Measurements from ENCODE around the gene MAPKAPK2. TPM values are rescaled to one million over a fixed set of nuclear protein-coding genes. Genes with fewer than 3 reads are reported as not detected.

MAPKAPK2 gene
- total RNA-seq, 1 donor from 2014 or later, result 24.7 TPM

- Mint-ChIP-seq H3K27ac (no peak overlapping the region), H3K9me3 (no peaks in the 10 kb centered on the region), H3K4me3 (no peak overlapping the region), H3K4me1 (no peaks in the 10 kb centered on the region), H3K36me3 (no peaks in the 10 kb centered on the region), H3K27me3 (ENCODE audit: insufficient read depth, low read depth) (peaks cover 2% of the 10 kb centered on the region)
- no peak for TF ChIP-seq EZH2 (IDR thresholded peaks at IDR 0.05)
- no peak for TF ChIP-seq EZH2phosphoT487 (IDR thresholded peaks at IDR 0.05)
- TF ChIP-seq CTCF (IDR thresholded peaks at IDR 0.05), result no peak
- Histone ChIP-seq H4K20me1 (ENCODE audit: low read depth) (no peaks in the 10 kb centered on the region), H3K36me3 (no peaks in the 10 kb centered on the region), H2AFZ (replicated peaks) (no peak overlapping the region), H3K4me2 (no peak overlapping the region), H3K4me3 (no peak overlapping the region), H3K27me3 (no peaks in the 10 kb centered on the region), H3F3A (ENCODE audit: low read depth) (no peaks in the 10 kb centered on the region), H3K27ac (no peak overlapping the region), H3K9me3 (ENCODE audit: low read depth) (no peaks in the 10 kb centered on the region), H3K9ac (no peak overlapping the region), H3K79me2 (ENCODE audit: low read depth) (no peaks in the 10 kb centered on the region), H3K4me1 (no peaks in the 10 kb centered on the region)
- no peak for DNase-seq (ENCODE audit: low spot score)
Measured at GRCh38 chr1:206779638-206780037, 94.9 kb downstream of the MAPKAPK2 start.

- Histone ChIP-seq H4K20me1 (ENCODE audit: low read depth) (no peaks in the 10 kb centered on the region), H2AFZ (replicated peaks) (no peak overlapping the region), H3F3A (ENCODE audit: low read depth) (no peaks in the 10 kb centered on the region), H3K4me3 (no peak overlapping the region), H3K36me3 (no peaks in the 10 kb centered on the region), H3K4me2 (no peak overlapping the region), H3K4me1 (no peaks in the 10 kb centered on the region), H3K9ac (no peak overlapping the region), H3K27ac (no peak overlapping the region), H3K9me3 (ENCODE audit: low read depth) (no peaks in the 10 kb centered on the region), H3K79me2 (ENCODE audit: low read depth) (no peaks in the 10 kb centered on the region), H3K27me3 (no peaks in the 10 kb centered on the region)
- Mint-ChIP-seq H3K36me3 (no peaks in the 10 kb centered on the region), H3K27ac (no peak overlapping the region), H3K4me3 (no peak overlapping the region), H3K4me1 (peaks cover 5% of the 10 kb centered on the region), H3K9me3 (no peaks in the 10 kb centered on the region), H3K27me3 (ENCODE audit: insufficient read depth, low read depth) (peaks cover 2% of the 10 kb centered on the region)
- DNase-seq (ENCODE audit: low spot score), result no peak
- TF ChIP-seq EZH2 (IDR thresholded peaks at IDR 0.05), result no peak
- TF ChIP-seq EZH2phosphoT487 (IDR thresholded peaks at IDR 0.05), result no peak
- no peak for TF ChIP-seq CTCF (IDR thresholded peaks at IDR 0.05)
Measured at GRCh38 chr1:206782448-206782847, 97.7 kb downstream of the MAPKAPK2 start.

GRCh38 chr1:206783506-206783905 is 98.8 kb downstream of the MAPKAPK2 start:
- DNase-seq (ENCODE audit: low spot score), result no peak
- peaks cover 5% of the 10 kb centered on the region for H3K4me1 Mint-ChIP-seq
- no peaks in the 10 kb centered on the region for H3K36me3 ChIP-seq
- H3K36me3 Mint-ChIP-seq, result no peaks in the 10 kb centered on the region
- H3K9me3 ChIP-seq (ENCODE audit: low read depth), result no peaks in the 10 kb centered on the region
- no peaks in the 10 kb centered on the region for H3K79me2 ChIP-seq (ENCODE audit: low read depth)
- H2AFZ ChIP-seq (replicated peaks), result no peak overlapping the region
- no peaks in the 10 kb centered on the region for H3K27me3 ChIP-seq
- H3K27ac Mint-ChIP-seq, result no peak overlapping the region
- no peaks in the 10 kb centered on the region for H3K4me1 ChIP-seq
- TF ChIP-seq EZH2 (IDR thresholded peaks at IDR 0.05), result no peak
- no peak for TF ChIP-seq EZH2phosphoT487 (IDR thresholded peaks at IDR 0.05)
- TF ChIP-seq CTCF (IDR thresholded peaks at IDR 0.05), result no peak
- no peak overlapping the region for H3K4me3 Mint-ChIP-seq
- H3K4me2 ChIP-seq, result no peak overlapping the region
- no peaks in the 10 kb centered on the region for H4K20me1 ChIP-seq (ENCODE audit: low read depth)
- no peaks in the 10 kb centered on the region for H3K9me3 Mint-ChIP-seq
- no peak overlapping the region for H3K9ac ChIP-seq
- H3K27me3 Mint-ChIP-seq (ENCODE audit: insufficient read depth, low read depth), result peaks cover 2% of the 10 kb centered on the region
- no peak overlapping the region for H3K4me3 ChIP-seq
- H3K27ac ChIP-seq, result no peak overlapping the region
- no peaks in the 10 kb centered on the region for H3F3A ChIP-seq (ENCODE audit: low read depth)

Small RNA genes lying within 50 kb of the gene (small RNA-seq; reads per million reads assigned to genes)
- gene RF00019, result not detected

Other genes starting within 250 kb of the MAPKAPK2 start
- 0.26 and 2.7 TPM in 2 replicates for gene IKBKE, start 214.4 kb upstream of the MAPKAPK2 start, total RNA-seq (ENCODE audit: low replicate concordance)
- gene RASSF5, start 177.4 kb upstream of the MAPKAPK2 start, total RNA-seq (ENCODE audit: low replicate concordance), result 0.19 and 0.43 TPM in 2 replicates
- gene EIF2D, start 72.4 kb upstream of the MAPKAPK2 start, total RNA-seq (ENCODE audit: low replicate concordance), result 45.2 and 47.5 TPM in 2 replicates
- 21.9 and 22.7 TPM in 2 replicates for gene DYRK3, start 49.4 kb upstream of the MAPKAPK2 start, total RNA-seq (ENCODE audit: low replicate concordance)
- gene IL19, start 85.9 kb downstream of the MAPKAPK2 start, total RNA-seq (ENCODE audit: low replicate concordance), result not detected in 2 replicates
- gene IL10, start 87.6 kb downstream of the MAPKAPK2 start, total RNA-seq (ENCODE audit: low replicate concordance), result not detected in 2 replicates
- gene IL20, start 180.7 kb downstream of the MAPKAPK2 start, total RNA-seq (ENCODE audit: low replicate concordance), result not detected in 2 replicates
- not detected in 2 replicates for gene IL24, start 212.5 kb downstream of the MAPKAPK2 start, total RNA-seq (ENCODE audit: low replicate concordance)
- gene FCMR, start 237.0 kb downstream of the MAPKAPK2 start, total RNA-seq (ENCODE audit: low replicate concordance), result not detected in 2 replicates